Measurements from ENCODE around the gene ATRNL1. TPM values are rescaled to one million over a fixed set of nuclear protein-coding genes. Genes with fewer than 3 reads are reported as not detected.

The ATRNL1 gene
- total RNA-seq, 1 experiment from 2014 or later: 1.3 TPM

DNA sequence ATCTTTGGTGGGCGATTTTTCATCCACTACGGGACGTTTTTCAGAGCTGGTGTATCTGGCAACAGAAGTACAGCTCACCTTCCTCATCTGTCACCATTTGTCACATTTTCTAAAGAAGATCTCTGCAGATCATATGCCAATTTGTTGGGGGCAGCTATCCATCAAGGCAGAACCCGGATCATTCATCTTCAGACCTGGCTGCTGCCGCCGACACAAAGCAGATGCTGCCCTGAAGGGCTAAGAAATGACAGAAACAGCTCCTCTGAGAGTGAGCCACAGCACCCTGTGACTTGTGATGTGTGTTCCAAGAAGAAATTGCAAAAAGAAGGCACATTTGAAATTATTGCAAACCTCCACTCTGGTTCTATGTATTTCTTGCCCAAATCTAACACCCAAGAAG lies 888.9 kb downstream of the ATRNL1 start:
- intact Hi-C loops (cut with micrococcal nuclease): no loop called here
- H3K36me3 ChIP-seq (ENCODE audit: control insufficient read depth in 1 of 2, insufficient read depth in 2 of 2, low read length in 2 of 2): no peaks in the 10 kb centered on the region

DNA sequence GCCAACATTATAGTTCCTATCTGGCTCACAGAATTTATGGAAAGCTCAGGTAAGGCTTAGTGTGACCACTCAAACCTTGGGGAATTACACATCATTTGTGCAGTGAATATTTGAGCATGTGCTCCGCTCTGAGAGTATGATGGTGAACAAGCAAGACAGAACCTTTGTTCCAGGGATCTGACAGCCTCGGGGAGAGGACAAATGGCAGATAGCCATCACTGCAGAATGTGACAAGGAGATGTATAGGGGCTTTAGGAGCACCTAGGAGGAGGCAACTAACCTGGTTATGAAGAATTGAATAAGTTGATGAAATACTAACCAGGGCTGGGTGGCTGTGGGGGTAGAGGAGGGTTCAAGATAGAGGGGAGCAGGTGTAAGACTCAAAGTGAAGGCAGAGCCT lies 889.4 kb downstream of the ATRNL1 start:
- Histone ChIP-seq H3K9ac (ENCODE audit: low read length) (no peak overlapping the region), H4K20me1 (ENCODE audit: insufficient read depth) (no peaks in the 10 kb centered on the region; the same call in 1 of the 2 replicates), H3K4me2 (ENCODE audit: low read length) (no peak overlapping the region), H3K27ac (ENCODE audit: low read depth, low read length) (no peak overlapping the region), H3K9me3 (ENCODE audit: control insufficient read depth in 1 of 2, insufficient read depth in 1 of 2, low read depth in 1 of 2, low read length in 2 of 2) (no peaks in the 10 kb centered on the region), H3K9me2 (ENCODE audit: insufficient read depth) (no peaks in the 10 kb centered on the region), H2AFZ (ENCODE audit: low read depth, low read length, poor library complexity, severe bottlenecking) (no peak overlapping the region), H3K36me3 (ENCODE audit: control insufficient read depth in 1 of 2, insufficient read depth in 2 of 2, low read length in 2 of 2) (no peaks in the 10 kb centered on the region), H3K4me1 (ENCODE audit: control insufficient read depth in 1 of 2, insufficient read depth in 2 of 2, low read length in 2 of 2) (no peaks in the 10 kb centered on the region), H3K79me2 (ENCODE audit: insufficient read depth, low read length) (no peaks in the 10 kb centered on the region), H3K27me3 (ENCODE audit: insufficient read depth, low read length) (peaks cover 24% of the 10 kb centered on the region), H3K4me3 (replicated peaks in 1 of 2; ENCODE audit: low read depth in 1 of 2, low read length in 2 of 2) (no peak overlapping the region)
- POLR2A ChIA-PET: no interaction called here
- DNase-seq (ENCODE audit: low read depth, low spot score): no peak
- no peak for ATAC-seq
- RAD21 ChIA-PET (ENCODE audit: low non-redundant PET in 1 of 2, low total read pairs in 2 of 2, uncharacterized antibody in 2 of 2, unreplicated experiment in 2 of 2): no interaction called here
- no peak for TF ChIP-seq FOSL1 (IDR thresholded peaks at IDR 0.05; ENCODE audit: low read depth)
- intact Hi-C loops (cut with micrococcal nuclease): no loop called here
- no TSS peak for BruUV-seq (replicated peaks)
- CTCF ChIA-PET: no interaction called here

More for the DNA sequence above, 888.9 kb downstream of the ATRNL1 start:
- Histone ChIP-seq H3K79me2 (ENCODE audit: insufficient read depth, low read length) (no peaks in the 10 kb centered on the region), H3K27ac (ENCODE audit: low read depth, low read length) (no peak overlapping the region), H3K4me3 (replicated peaks in 1 of 2; ENCODE audit: low read depth in 1 of 2, low read length in 2 of 2) (no peak overlapping the region), H3K27me3 (ENCODE audit: insufficient read depth, low read length) (peaks cover 29% of the 10 kb centered on the region), H4K20me1 (ENCODE audit: insufficient read depth) (no peaks in the 10 kb centered on the region; the same call in 1 of the 2 replicates), H3K4me1 (ENCODE audit: control insufficient read depth in 1 of 2, insufficient read depth in 2 of 2, low read length in 2 of 2) (no peaks in the 10 kb centered on the region), H3K9me3 (ENCODE audit: control insufficient read depth in 1 of 2, insufficient read depth in 1 of 2, low read depth in 1 of 2, low read length in 2 of 2) (no peaks in the 10 kb centered on the region), H3K4me2 (ENCODE audit: low read length) (no peak overlapping the region), H3K9ac (ENCODE audit: low read length) (no peak overlapping the region), H3K9me2 (ENCODE audit: insufficient read depth) (no peaks in the 10 kb centered on the region), H2AFZ (ENCODE audit: low read depth, low read length, poor library complexity, severe bottlenecking) (no peak overlapping the region)
- TF ChIP-seq, protein P1, sequence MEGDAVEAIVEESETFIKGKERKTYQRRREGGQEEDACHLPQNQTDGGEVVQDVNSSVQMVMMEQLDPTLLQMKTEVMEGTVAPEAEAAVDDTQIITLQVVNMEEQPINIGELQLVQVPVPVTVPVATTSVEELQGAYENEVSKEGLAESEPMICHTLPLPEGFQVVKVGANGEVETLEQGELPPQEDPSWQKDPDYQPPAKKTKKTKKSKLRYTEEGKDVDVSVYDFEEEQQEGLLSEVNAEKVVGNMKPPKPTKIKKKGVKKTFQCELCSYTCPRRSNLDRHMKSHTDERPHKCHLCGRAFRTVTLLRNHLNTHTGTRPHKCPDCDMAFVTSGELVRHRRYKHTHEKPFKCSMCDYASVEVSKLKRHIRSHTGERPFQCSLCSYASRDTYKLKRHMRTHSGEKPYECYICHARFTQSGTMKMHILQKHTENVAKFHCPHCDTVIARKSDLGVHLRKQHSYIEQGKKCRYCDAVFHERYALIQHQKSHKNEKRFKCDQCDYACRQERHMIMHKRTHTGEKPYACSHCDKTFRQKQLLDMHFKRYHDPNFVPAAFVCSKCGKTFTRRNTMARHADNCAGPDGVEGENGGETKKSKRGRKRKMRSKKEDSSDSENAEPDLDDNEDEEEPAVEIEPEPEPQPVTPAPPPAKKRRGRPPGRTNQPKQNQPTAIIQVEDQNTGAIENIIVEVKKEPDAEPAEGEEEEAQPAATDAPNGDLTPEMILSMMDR (IDR thresholded peaks at IDR 0.05 in 2 of 3, conservative IDR thresholded peaks at IDR 0.05 in 1 of 3; ENCODE audit: borderline replicate concordance in 1 of 3, insufficient read depth in 1 of 3, low read depth in 2 of 3, low read length in 2 of 3): no peak
- CTCF ChIA-PET: no interaction called here
- ATAC-seq: no peak
- RAD21 ChIA-PET (ENCODE audit: low non-redundant PET in 1 of 2, low total read pairs in 2 of 2, uncharacterized antibody in 2 of 2, unreplicated experiment in 2 of 2): no interaction called here
- DNase-seq (ENCODE audit: low read depth, low spot score): no peak
- POLR2A ChIA-PET: no interaction called here
- BruUV-seq (replicated peaks): no TSS peak
